ENCODE results near the gene AMIGO2.

- TF ChIP-seq POLR2A (IDR thresholded peaks at IDR 0.05) (no peak), CTCF (IDR thresholded peaks at IDR 0.05) (no peak)
These were observed 32.9 kb upstream of the AMIGO2 start for GRCh38 chr12:47112679-47113078.
